ENCODE measurements around the gene STRIT1.

DNA sequence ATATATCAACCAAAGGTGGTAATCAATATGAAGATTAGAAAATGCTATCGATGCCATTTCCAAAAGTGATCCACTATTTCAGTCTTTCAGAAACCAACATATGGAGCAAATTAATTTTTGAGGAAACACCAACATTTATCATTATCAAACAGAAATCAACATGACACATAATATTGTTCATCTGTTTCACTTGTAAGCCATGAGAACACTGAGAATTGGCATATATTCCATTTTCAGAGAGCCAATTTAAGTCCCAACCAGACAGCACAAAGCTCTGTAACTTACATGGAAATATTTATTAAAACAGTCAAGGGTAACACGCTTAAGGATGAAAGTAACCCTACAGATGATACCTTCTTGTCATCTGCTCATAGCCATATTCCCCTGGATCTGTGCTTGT, 37.6 kb upstream of the STRIT1 start:
- TF ChIP-seq POLR2A (IDR thresholded peaks at IDR 0.05; ENCODE audit: low read depth, low read length) = no peak
- TF ChIP-seq POLR2AphosphoS5 (IDR thresholded peaks at IDR 0.05; ENCODE audit: low read depth, low read length) = no peak
- TF ChIP-seq TAF1 (IDR thresholded peaks at IDR 0.05; ENCODE audit: borderline replicate concordance, low read depth, low read length) = no peak
